GM23338 (cell line): ENCODE measurements around the gene NRL. TPM values are rescaled to one million over a fixed set of nuclear protein-coding genes. Genes with fewer than 3 reads are reported as not detected.

Source experiments
- ATAC-seq: fragments of 200-7000 bp; cut with Tn5 transposase; 3 replicates; pipeline ENCODE4 v1.9.1; 2020
- DNase-seq: peaks from one replicate; pipeline ENCODE4 v3.0.0-alpha.2; 2015; ENCODE audit warnings: low spot score
- H2AFZ ChIP-seq: fragments of 200-600 bp; sonication (generic); 2 replicates; pipeline ENCODE4 v1.8.0; 2016; ENCODE audit warnings: antibody characterized with exemption, mild to moderate bottlenecking, moderate library complexity
- H3F3A ChIP-seq: fragments of 200-600 bp; sonication (generic); replicated peaks from 2 replicates; pipeline ENCODE4 v1.8.0; 2017; ENCODE audit warnings: antibody characterized with exemption, mixed run types, low read depth
- H3K27ac ChIP-seq: fragments of 200-600 bp; sonication (generic); 2 replicates; pipeline ENCODE4 v1.6.1; 2016; ENCODE audit warnings: low read depth
- H3K27me3 ChIP-seq: fragments of 200-600 bp; sonication (generic); 2 replicates; pipeline ENCODE4 v1.8.0; 2016; ENCODE audit warnings: mild to moderate bottlenecking, mixed run types, moderate library complexity; ENCODE audit not compliant: insufficient read depth
- H3K36me3 ChIP-seq: fragments of 200-600 bp; sonication (generic); 2 replicates; pipeline ENCODE4 v1.8.0; 2016; ENCODE audit warnings: mild to moderate bottlenecking; ENCODE audit not compliant: insufficient read depth
- H3K4me1 ChIP-seq: fragments of 200-600 bp; sonication (generic); 2 replicates; pipeline ENCODE4 v1.8.0; 2016; ENCODE audit warnings: mild to moderate bottlenecking, moderate library complexity; ENCODE audit not compliant: insufficient read depth
- H3K4me2 ChIP-seq: fragments of 200-600 bp; sonication (generic); 2 replicates; pipeline ENCODE4 v1.7.1; 2017; ENCODE audit warnings: mixed run types
- H3K4me3 ChIP-seq: fragments of 200-600 bp; sonication (generic); 2 replicates; pipeline ENCODE4 v1.6.1; 2016; ENCODE audit warnings: mixed run types
- H3K79me2 ChIP-seq: fragments of 200-600 bp; sonication (generic); replicated peaks from 2 replicates; pipeline ENCODE4 v1.8.0; 2017; ENCODE audit warnings: mild to moderate bottlenecking; ENCODE audit not compliant: insufficient read depth
- H3K9me2 ChIP-seq: fragments of 200-600 bp; sonication (generic); 2 replicates; pipeline ENCODE4 v1.8.0; 2017; ENCODE audit not compliant: insufficient read depth
- H4K20me1 ChIP-seq: fragments of 200-600 bp; sonication (generic); replicated peaks from 2 replicates; pipeline ENCODE4 v1.8.0; 2017; ENCODE audit warnings: mild to moderate bottlenecking; ENCODE audit not compliant: insufficient read depth
- H3K27ac Mint-ChIP-seq: 2 replicates; pipeline ENCODE4 v1.8.0; 2020; ENCODE audit warnings: inconsistent platforms, mild to moderate bottlenecking, moderate library complexity, mixed read lengths
- H3K27me3 Mint-ChIP-seq: 3 replicates; pipeline ENCODE4 v1.8.0; 2022; ENCODE audit warnings: low read depth, mild to moderate bottlenecking, moderate library complexity, mixed read lengths, inconsistent platforms; ENCODE audit not compliant: insufficient read depth, poor library complexity
- H3K36me3 Mint-ChIP-seq: 3 replicates; pipeline ENCODE4 v1.8.0; 2021; ENCODE audit warnings: low read depth, mild to moderate bottlenecking, inconsistent platforms, moderate library complexity, mixed read lengths
- H3K4me1 Mint-ChIP-seq: 3 replicates; pipeline ENCODE4 v1.8.0; 2020; ENCODE audit warnings: mild to moderate bottlenecking, inconsistent platforms, mixed read lengths
- H3K4me3 Mint-ChIP-seq: 3 replicates; pipeline ENCODE4 v1.8.0; 2021; ENCODE audit warnings: moderate library complexity, mild to moderate bottlenecking, inconsistent platforms, mixed read lengths
- H3K9me3 Mint-ChIP-seq: 3 replicates; pipeline ENCODE4 v1.8.0; 2020; ENCODE audit warnings: moderate library complexity, mild to moderate bottlenecking, inconsistent platforms, mixed read lengths
- CREB1 ChIP-seq: fragments of 250-450 bp; sonication (Bioruptor Pico); IDR thresholded peaks from 2 replicates; pipeline ENCODE4 v1.5.0; 2020; ENCODE audit warnings: low read depth, mild to moderate bottlenecking, moderate library complexity
- CTCF ChIP-seq, 2 experiments: fragments of 200-600 bp in 1 of 2; sonication (generic) in 1 of 2; conservative IDR thresholded peaks; 2 replicates each; pipeline versions ENCODE4 v1.5.1 to v1.6.1; 2016 to 2017; ENCODE audit warnings: antibody characterized with exemption in 2 of 2, low read depth in 2 of 2, mild to moderate bottlenecking in 2 of 2, moderate library complexity in 1 of 2
- ETS1 ChIP-seq: IDR thresholded peaks from 2 replicates; pipeline ENCODE4 v1.6.1; 2016; ENCODE audit warnings: antibody characterized with exemption
- JUNB ChIP-seq: IDR thresholded peaks from one replicate; pipeline ENCODE4 v1.6.1; 2016; ENCODE audit warnings: antibody characterized with exemption; ENCODE audit not compliant: unreplicated experiment
- REST ChIP-seq: IDR thresholded peaks from one replicate; pipeline ENCODE4 v1.6.1; 2018; ENCODE audit warnings: antibody characterized with exemption; ENCODE audit not compliant: unreplicated experiment
- ZNF114 ChIP-seq: fragments of 250-450 bp; sonication (Bioruptor Pico); IDR thresholded peaks from 2 replicates; pipeline ENCODE4 v1.5.0; 2020; ENCODE audit warnings: mild to moderate bottlenecking, moderate library complexity
- ZNF462 ChIP-seq: fragments of 250-450 bp; sonication (Bioruptor Pico); IDR thresholded peaks from 2 replicates; pipeline ENCODE4 v1.5.0; 2020; ENCODE audit warnings: mild to moderate bottlenecking, moderate library complexity
- polyA plus RNA-seq: library from polyadenylated mRNA; unstranded; fragments of >200 nt; fragmentation: Nextera tagmentation; extraction: Ambion mirVana; gene quantifications from 2 replicates; pipeline ENCODE4 v1.2.1, GENCODE V29; 2016
- total RNA-seq: library from RNA; depleted of rRNA; stranded (reverse); fragments of >200 nt; shearing (Covaris generic); gene quantifications from 2 replicates; pipeline ENCODE4 v1.2.3, GENCODE V29; 2014

NRL gene
- total and polyA plus RNA-seq, 2 experiments from 2014 or later: 1.8 to 2.2 TPM

GRCh38 chr14:24072881-24073877 is 41.6 kb downstream of the NRL start:
- TF ChIP-seq ZNF114: no peak
- TF ChIP-seq REST: no peak
- TF ChIP-seq CTCF (conservative IDR thresholded peaks at IDR 0.05; ENCODE audit: low read depth in 2 of 2): no peak
- TF ChIP-seq JUNB: no peak
- TF ChIP-seq ETS1: no peak
- peaks cover 14% of the 10 kb centered on the region for H3K4me1 Mint-ChIP-seq
- no peaks in the 10 kb centered on the region for H3K4me1 ChIP-seq
- DNase-seq: no peak
- H3K27me3 ChIP-seq: no peaks in the 10 kb centered on the region
- no peaks in the 10 kb centered on the region for H3K36me3 Mint-ChIP-seq
- H3K36me3 ChIP-seq: no peaks in the 10 kb centered on the region
- H3K4me3 ChIP-seq: no peak overlapping the region
- H3K27ac ChIP-seq: no peak overlapping the region
- H3K9me2 ChIP-seq: no peaks in the 10 kb centered on the region
- H4K20me1 ChIP-seq: no peaks in the 10 kb centered on the region
- no peaks in the 10 kb centered on the region for H3K79me2 ChIP-seq
- no peak overlapping the region for H2AFZ ChIP-seq
- peak; percentile 33 for ATAC-seq
- no peak overlapping the region for H3K4me3 Mint-ChIP-seq
- H3K9me3 Mint-ChIP-seq: no peaks in the 10 kb centered on the region
- no peaks in the 10 kb centered on the region for H3F3A ChIP-seq
- H3K27me3 Mint-ChIP-seq: peaks cover 13% of the 10 kb centered on the region
- no peak overlapping the region for H3K4me2 ChIP-seq
- no peak overlapping the region for H3K27ac Mint-ChIP-seq

GRCh38 chr14:24072436-24072835 is 42.3 kb downstream of the NRL start:
- DNase-seq (no peak), ATAC-seq (no peak)
- Histone ChIP-seq H3K4me1 (no peaks in the 10 kb centered on the region), H3K79me2 (no peaks in the 10 kb centered on the region), H3K4me3 (no peak overlapping the region), H3F3A (no peaks in the 10 kb centered on the region), H2AFZ (no peak overlapping the region), H3K36me3 (no peaks in the 10 kb centered on the region), H3K27ac (no peak overlapping the region), H3K27me3 (no peaks in the 10 kb centered on the region), H3K9me2 (no peaks in the 10 kb centered on the region), H3K4me2 (no peak overlapping the region), H4K20me1 (no peaks in the 10 kb centered on the region)
- H3K4me1 Mint-ChIP-seq: peaks cover 10% of the 10 kb centered on the region
- H3K27me3 Mint-ChIP-seq: peaks cover 11% of the 10 kb centered on the region
- H3K4me3 Mint-ChIP-seq: no peak overlapping the region
- H3K36me3 Mint-ChIP-seq: no peaks in the 10 kb centered on the region
- H3K27ac Mint-ChIP-seq: no peak overlapping the region; the same call in 1 of the 2 replicates
- H3K9me3 Mint-ChIP-seq: no peaks in the 10 kb centered on the region
- TF ChIP-seq ZNF114 (no peak), JUNB (no peak), ZNF462 (CRISPR knock-in tag) (no peak), CREB1 (no peak)
